Natural killer cell (primary cell): ENCODE data around the gene UNC79. TPM values are rescaled to one million over a fixed set of nuclear protein-coding genes. Genes with fewer than 3 reads are reported as not detected.

Experiments
- ATAC-seq, 3 donors: fragments of 150-1000 bp in 2 of 3; fragments of 200-7000 bp in 1 of 3; cut with Tn5 transposase; 1 replicate in 1 of 3; 2 replicates in 2 of 3; pipeline ENCODE4 v1.10.0; 2021; ENCODE audit warnings: mild to moderate bottlenecking in 2 of 3, moderate library complexity in 2 of 3
- DNase-seq, 2 donors: peaks; one replicate each; pipeline versions ENCODE4 v3.0.0 to v3.0.0-alpha.2; 2013 to 2021; ENCODE audit warnings: mixed read lengths in 1 of 2
- H3K27ac ChIP-seq: one replicate; pipeline ENCODE4 v1.5.1; 2013; ENCODE audit warnings: mild to moderate bottlenecking, low read length
- H3K27me3 ChIP-seq: one replicate; pipeline ENCODE4 v1.6.1; 2013; ENCODE audit warnings: low read length; ENCODE audit not compliant: control insufficient read depth, insufficient read depth
- H3K36me3 ChIP-seq: one replicate; pipeline ENCODE4 v1.6.1; 2013; ENCODE audit warnings: low read length; ENCODE audit not compliant: control insufficient read depth, insufficient read depth
- H3K4me1 ChIP-seq: one replicate; pipeline ENCODE4 v1.6.1; 2013; ENCODE audit warnings: low read length; ENCODE audit not compliant: control insufficient read depth, insufficient read depth
- H3K4me3 ChIP-seq: one replicate; pipeline ENCODE4 v1.5.1; 2013; ENCODE audit warnings: low read length
- H3K9me3 ChIP-seq: one replicate; pipeline ENCODE4 v1.6.1; 2013; ENCODE audit warnings: low read length; ENCODE audit not compliant: control insufficient read depth, insufficient read depth
- H3K27ac Mint-ChIP-seq, 2 donors: one replicate each; pipeline ENCODE4 v1.8.0; 2022; ENCODE audit warnings: mild to moderate bottlenecking in 2 of 2, mixed read lengths in 2 of 2, moderate library complexity in 1 of 2
- H3K27me3 Mint-ChIP-seq, 2 donors: one replicate each; pipeline ENCODE4 v1.8.0; 2022; ENCODE audit warnings: low read depth in 2 of 2, mixed read lengths in 2 of 2
- H3K36me3 Mint-ChIP-seq: one replicate; pipeline ENCODE4 v1.8.0; 2022; ENCODE audit warnings: mixed read lengths
- H3K4me1 Mint-ChIP-seq, 2 donors: one replicate each; pipeline ENCODE4 v1.8.0; 2022; ENCODE audit warnings: mixed read lengths in 2 of 2
- H3K4me3 Mint-ChIP-seq: one replicate; pipeline ENCODE4 v1.8.0; 2022; ENCODE audit warnings: mild to moderate bottlenecking, moderate library complexity, mixed read lengths
- H3K9me3 Mint-ChIP-seq, 2 donors: one replicate each; pipeline ENCODE4 v1.8.0; 2022; ENCODE audit warnings: mixed read lengths in 2 of 2
- CTCF ChIP-seq: fragments of 200-600 bp; IDR thresholded peaks from one replicate; pipeline ENCODE4 v1.8.0; 2022; ENCODE audit warnings: antibody characterized with exemption
- WGBS: methylation state at CpG from one replicate; pipeline ENCODE4 v1.1.7; 2013; ENCODE audit warnings: missing lambda C conversion rate; ENCODE audit not compliant: insufficient coverage; 5-methylcytosine and 5-hydroxymethylcytosine counted together
- intact Hi-C: fragments of 100-400 bp; cut with micrococcal nuclease; formaldehyde crosslinking; loops from one replicate; pipeline ENCODE4 v1.14.2; 2022
- total RNA-seq, 4 donors: library from RNA; stranded (reverse); fragments of 120-200 nt in 1 of 4; gene quantifications; one replicate each; pipeline versions ENCODE4 v1.2.3 to v1.2.4, GENCODE V29; 2013 to 2022

The UNC79 gene
- total RNA-seq, 3 donors from 2014 or later (not counting 1 experiment from before 2014, with no cell fraction given): 0.05 TPM; not detected in 1

- Histone ChIP-seq H3K27ac (no peak overlapping the region), H3K36me3 (no peaks in the 10 kb centered on the region), H3K27me3 (no peaks in the 10 kb centered on the region), H3K4me1 (no peaks in the 10 kb centered on the region), H3K9me3 (no peaks in the 10 kb centered on the region), H3K4me3 (no peak overlapping the region)
- DNase-seq (no peak), ATAC-seq (no peak)
- intact Hi-C loops: no loop called here
- WGBS: 73% methylated on average over 16 of the region's 18 CpGs
- no peaks in the 10 kb centered on the region for H3K4me1 Mint-ChIP-seq
- TF ChIP-seq CTCF: no peak
- H3K9me3 Mint-ChIP-seq: no peaks in the 10 kb centered on the region
- peaks cover 2 to 7% of the 10 kb centered on the region in 2 donors for H3K27me3 Mint-ChIP-seq
- H3K36me3 Mint-ChIP-seq: no peaks in the 10 kb centered on the region
- H3K27ac Mint-ChIP-seq: no peak overlapping the region
- H3K4me3 Mint-ChIP-seq: no peak overlapping the region
Measured at GRCh38 chr14:93712838-93713724, 282.3 kb downstream of the UNC79 start.

- Mint-ChIP-seq H3K36me3 (no peaks in the 10 kb centered on the region), H3K27ac (no peak overlapping the region), H3K4me3 (no peak overlapping the region), H3K9me3 (no peaks in the 10 kb centered on the region), H3K4me1 (no peaks in the 10 kb centered on the region), H3K27me3 (peaks cover 2 to 7% of the 10 kb centered on the region in 2 donors)
- Histone ChIP-seq H3K4me3 (no peak overlapping the region), H3K27ac (no peak overlapping the region), H3K36me3 (no peaks in the 10 kb centered on the region), H3K9me3 (no peaks in the 10 kb centered on the region), H3K4me1 (no peaks in the 10 kb centered on the region), H3K27me3 (no peaks in the 10 kb centered on the region)
- no peak for DNase-seq
- no peak for TF ChIP-seq CTCF
- intact Hi-C loops: no loop called here
- WGBS: 72% methylated on average over 13 of the region's 13 CpGs
- ATAC-seq: no peak
Measured at GRCh38 chr14:93713726-93714405, 283.1 kb downstream of the UNC79 start.

- H3K36me3 ChIP-seq: no peaks in the 10 kb centered on the region
- H3K27ac ChIP-seq: no peak overlapping the region
- no peaks in the 10 kb centered on the region for H3K36me3 Mint-ChIP-seq
- no peak overlapping the region for H3K4me3 Mint-ChIP-seq
- no peaks in the 10 kb centered on the region for H3K27me3 ChIP-seq
- peaks cover 2 to 7% of the 10 kb centered on the region in 2 donors for H3K27me3 Mint-ChIP-seq
- ATAC-seq: no peak
- whole genome bisulfite sequencing: 74% methylated on average over 7 of the region's 7 CpGs
- no peaks in the 10 kb centered on the region for H3K4me1 Mint-ChIP-seq
- intact Hi-C loops: no loop called here
- no peak overlapping the region for H3K27ac Mint-ChIP-seq
- no peak for TF ChIP-seq CTCF
- H3K9me3 ChIP-seq: no peaks in the 10 kb centered on the region
- H3K4me3 ChIP-seq: no peak overlapping the region
- H3K4me1 ChIP-seq: no peaks in the 10 kb centered on the region
- no peak for DNase-seq
- no peaks in the 10 kb centered on the region for H3K9me3 Mint-ChIP-seq
Measured at GRCh38 chr14:93714605-93715004, 283.9 kb downstream of the UNC79 start.
